Progenitor cell of endocrine pancreas (in vitro differentiated cells): ENCODE data around the gene DOCK2. TPM values are rescaled to one million over a fixed set of nuclear protein-coding genes. Genes with fewer than 3 reads are reported as not detected.
"Not testable (repeated sequence)": the region's sequence is repeated elsewhere in the genome, so short reads cannot be mapped to it uniquely, and the experiment has no call there.

ENCODE experiments used
- DNase-seq: peaks from one replicate; pipeline ENCODE4 v3.0.0; 2021; ENCODE audit warnings: low spot score; ENCODE audit not compliant: unreplicated experiment
- H3K27ac Mint-ChIP-seq: 2 replicates; pipeline ENCODE4 v1.8.0; 2021; ENCODE audit warnings: mild to moderate bottlenecking, moderate library complexity, mixed read lengths
- H3K27me3 Mint-ChIP-seq: 2 replicates; pipeline ENCODE4 v1.8.0; 2021; ENCODE audit warnings: mixed read lengths
- H3K36me3 Mint-ChIP-seq: 2 replicates; pipeline ENCODE4 v1.8.0; 2022; ENCODE audit warnings: mixed read lengths; ENCODE audit not compliant: insufficient read depth
- H3K4me1 Mint-ChIP-seq: 2 replicates; pipeline ENCODE4 v1.8.0; 2021; ENCODE audit warnings: low read depth, mixed read lengths
- H3K4me3 Mint-ChIP-seq: 2 replicates; pipeline ENCODE4 v1.8.0; 2021; ENCODE audit warnings: low read depth, mild to moderate bottlenecking, moderate library complexity, mixed read lengths
- H3K9me3 Mint-ChIP-seq: 2 replicates; pipeline ENCODE4 v1.8.0; 2021; ENCODE audit warnings: low read depth, mixed read lengths
- CTCF ChIP-seq: fragments of 200-600 bp; sonication (generic); IDR thresholded peaks from one replicate; pipeline ENCODE4 v1.5.0; 2021; ENCODE audit warnings: antibody characterized with exemption, mild to moderate bottlenecking; ENCODE audit not compliant: unreplicated experiment
- total RNA-seq: library from RNA; stranded (reverse); gene quantifications from 2 replicates; pipeline ENCODE4 v1.2.1, GENCODE V29; 2021

The DOCK2 gene
- total RNA-seq, 1 donor from 2014 or later, result not detected

GRCh38 chr5:169950333-169950732, 313.3 kb downstream of the DOCK2 start:
- no peak for TF ChIP-seq CTCF

GRCh38 chr5:169953196-169953595, 316.1 kb downstream of the DOCK2 start:
- not testable (repeated sequence) for H3K36me3 Mint-ChIP-seq, H3K4me1 Mint-ChIP-seq, H3K9me3 Mint-ChIP-seq, H3K27ac Mint-ChIP-seq, H3K4me3 Mint-ChIP-seq, DNase-seq
- peaks cover 37% of the 10 kb centered on the region for H3K27me3 Mint-ChIP-seq

More at GRCh38 chr5:169950333-169950732, 313.3 kb downstream of the DOCK2 start:
- no peaks in the 10 kb centered on the region for H3K36me3 Mint-ChIP-seq
- DNase-seq, result no peak
- no peak overlapping the region for H3K4me3 Mint-ChIP-seq
- peaks cover 6% of the 10 kb centered on the region for H3K4me1 Mint-ChIP-seq
- peaks cover 42% of the 10 kb centered on the region for H3K27me3 Mint-ChIP-seq
- H3K27ac Mint-ChIP-seq, result no peak overlapping the region
- no peaks in the 10 kb centered on the region for H3K9me3 Mint-ChIP-seq

GRCh38 chr5:169954786-169955185, 317.7 kb downstream of the DOCK2 start:
- H3K27ac Mint-ChIP-seq, result no peak overlapping the region
- TF ChIP-seq CTCF, result no peak
- no peak for DNase-seq
- no peaks in the 10 kb centered on the region for H3K36me3 Mint-ChIP-seq
- H3K4me1 Mint-ChIP-seq, result no peaks in the 10 kb centered on the region
- H3K4me3 Mint-ChIP-seq, result no peak overlapping the region
- H3K27me3 Mint-ChIP-seq, result peaks cover 40% of the 10 kb centered on the region
- H3K9me3 Mint-ChIP-seq, result no peaks in the 10 kb centered on the region

- DNase-seq, result no peak
- no peaks in the 10 kb centered on the region for H3K36me3 Mint-ChIP-seq
- no peak overlapping the region for H3K27ac Mint-ChIP-seq
- no peaks in the 10 kb centered on the region for H3K9me3 Mint-ChIP-seq
- no peak for TF ChIP-seq CTCF
- H3K27me3 Mint-ChIP-seq, result peaks cover 36% of the 10 kb centered on the region
- no peak overlapping the region for H3K4me3 Mint-ChIP-seq
- H3K4me1 Mint-ChIP-seq, result no peaks in the 10 kb centered on the region
These were observed 319.1 kb downstream of the DOCK2 start for GRCh38 chr5:169956126-169956525.

GRCh38 chr5:169956756-169957155, 319.7 kb downstream of the DOCK2 start:
- Mint-ChIP-seq H3K4me1 (no peaks in the 10 kb centered on the region), H3K36me3 (no peaks in the 10 kb centered on the region), H3K9me3 (no peaks in the 10 kb centered on the region), H3K27ac (no peak overlapping the region), H3K4me3 (no peak overlapping the region), H3K27me3 (peaks cover 30% of the 10 kb centered on the region)
- no peak for TF ChIP-seq CTCF
- no peak for DNase-seq

GRCh38 chr5:169958278-169958677, 321.2 kb downstream of the DOCK2 start:
- Mint-ChIP-seq H3K4me1 (no peaks in the 10 kb centered on the region), H3K4me3 (no peak overlapping the region), H3K9me3 (no peaks in the 10 kb centered on the region), H3K27ac (no peak overlapping the region), H3K27me3 (peaks cover 31% of the 10 kb centered on the region), H3K36me3 (no peaks in the 10 kb centered on the region)
- DNase-seq, result no peak
- TF ChIP-seq CTCF, result no peak
